Stimulated activated naive CD4-positive, alpha-beta T cell treated with Interleukin-2 at 50 U/mL for 16 hours (primary cell): Measurements from ENCODE around the gene CHMP3.
A peak's percentile ranks its signal among the peaks of the same experiment; 100 is the strongest.
"Not testable (repeated sequence)": the region's sequence is repeated elsewhere in the genome, so short reads cannot be mapped to it uniquely, and the experiment has no call there.

Source experiments
- DNase-seq: peaks from one replicate; lab custom pipeline; 2025; lab: John Stamatoyannopoulos, UW

The CHMP3 gene

GRCh38 chr2:86507600-86507999 is 55.6 kb downstream of the CHMP3 start:
- DNase-seq = no peak

- no peak for DNase-seq
These were observed 62.7 kb downstream of the CHMP3 start for GRCh38 chr2:86500325-86501083.

GRCh38 chr2:86499326-86499725 is 63.9 kb downstream of the CHMP3 start:
- no peak for DNase-seq

DNA sequence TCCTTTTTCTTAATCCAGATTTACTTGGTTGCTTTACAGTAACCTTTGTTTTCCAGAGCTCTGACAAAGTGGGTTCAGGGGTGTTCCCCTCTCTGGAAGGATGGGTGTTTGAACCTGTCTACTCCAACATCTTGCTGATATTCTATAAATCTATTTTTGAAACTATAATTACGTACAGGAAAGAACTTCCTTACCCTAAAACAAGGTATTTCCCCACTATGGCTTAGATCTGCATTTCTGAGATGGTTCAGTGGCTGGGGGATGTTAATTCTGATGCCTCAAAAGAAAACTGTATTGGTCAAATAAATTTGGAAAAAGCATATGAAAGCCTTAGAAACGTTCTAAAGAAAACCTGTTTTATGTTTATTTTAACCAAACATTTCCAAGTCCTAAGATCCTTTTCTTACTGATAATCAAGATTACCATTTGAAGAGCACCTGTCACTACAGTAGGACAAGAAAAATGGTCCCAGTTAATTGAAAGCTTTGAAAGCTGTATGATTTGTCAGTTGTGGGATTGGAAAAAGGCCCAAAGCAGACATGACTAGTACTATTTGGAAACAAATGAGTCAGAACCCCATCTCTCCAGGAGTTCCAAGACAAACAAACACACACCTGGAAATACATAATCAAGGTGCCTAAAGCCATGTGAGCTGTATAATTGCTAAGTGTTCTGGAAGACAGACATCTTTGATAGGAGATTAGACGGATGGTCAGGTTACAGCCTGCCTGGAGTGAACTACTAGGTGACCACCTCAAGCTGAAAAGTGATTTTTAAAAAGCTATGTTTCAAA is 64.6 kb downstream of the CHMP3 start:
- DNase-seq = no peak

DNA sequence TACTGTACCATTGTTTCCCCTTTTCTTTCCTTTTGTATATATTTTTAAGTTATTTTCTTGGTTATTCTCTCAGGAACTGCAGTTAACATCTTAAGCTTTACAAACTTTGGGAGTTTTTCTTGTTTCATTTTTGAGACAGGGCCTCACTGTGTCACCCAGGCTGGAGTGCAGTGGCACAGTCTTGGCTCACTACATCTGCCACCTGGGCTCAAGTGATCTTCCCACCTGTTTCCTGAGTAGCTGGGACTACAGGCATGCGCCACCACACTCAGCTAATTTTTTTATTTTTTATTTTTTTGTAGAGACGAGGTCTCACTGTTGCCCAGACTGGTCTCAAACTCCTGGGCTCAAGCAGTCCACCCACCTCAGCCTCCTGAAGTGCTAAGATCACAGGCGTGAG is 66.9 kb downstream of the CHMP3 start:
- DNase-seq = not testable (repeated sequence)

DNA sequence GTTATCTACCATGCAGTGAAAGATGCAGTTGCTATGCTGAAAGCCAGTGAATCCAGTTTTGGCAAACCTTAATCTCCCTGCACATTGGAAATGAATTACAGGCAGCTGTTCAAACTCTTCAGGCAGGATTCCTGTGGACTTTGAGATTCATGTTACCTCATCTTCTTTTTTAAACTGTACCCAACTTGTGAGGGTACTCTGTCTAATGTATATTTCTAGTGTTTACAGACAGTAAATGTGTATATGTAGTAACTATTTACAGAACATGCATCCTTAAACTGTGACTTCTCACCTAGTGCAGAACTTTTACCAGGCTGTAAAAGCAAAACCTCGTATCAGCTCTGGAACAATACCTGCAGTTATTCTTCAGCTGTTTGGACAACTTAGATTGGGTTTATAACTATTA is 71.2 kb downstream of the CHMP3 start:
- no peak for DNase-seq

- no peak for DNase-seq
These were observed 72.2 kb downstream of the CHMP3 start for GRCh38 chr2:86491088-86491487.

GRCh38 chr2:86490245-86490644 is 73.0 kb downstream of the CHMP3 start:
- DNase-seq = no peak

DNA sequence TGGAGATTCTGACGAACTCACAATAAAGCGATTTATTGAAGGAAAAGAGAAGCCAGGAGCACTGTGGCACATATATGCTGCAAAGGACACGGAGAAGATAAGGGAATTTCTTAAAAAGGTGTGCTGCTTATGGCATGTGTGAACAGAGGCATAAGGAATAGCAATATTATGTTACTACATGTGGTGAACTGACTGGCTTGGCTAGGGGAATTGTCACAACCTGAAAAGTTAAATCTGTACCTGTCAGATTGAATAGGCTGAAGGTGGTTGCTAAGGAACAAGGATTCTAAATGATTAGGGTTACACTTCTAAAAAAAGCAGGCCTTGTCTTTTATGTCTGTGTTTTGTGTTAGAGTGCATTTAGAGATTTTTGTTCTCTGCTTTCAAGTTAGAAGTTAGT is 73.7 kb downstream of the CHMP3 start:
- DNase-seq = no peak

GRCh38 chr2:86488561-86489250 is 74.5 kb downstream of the CHMP3 start:
- DNase-seq = no peak

DNA sequence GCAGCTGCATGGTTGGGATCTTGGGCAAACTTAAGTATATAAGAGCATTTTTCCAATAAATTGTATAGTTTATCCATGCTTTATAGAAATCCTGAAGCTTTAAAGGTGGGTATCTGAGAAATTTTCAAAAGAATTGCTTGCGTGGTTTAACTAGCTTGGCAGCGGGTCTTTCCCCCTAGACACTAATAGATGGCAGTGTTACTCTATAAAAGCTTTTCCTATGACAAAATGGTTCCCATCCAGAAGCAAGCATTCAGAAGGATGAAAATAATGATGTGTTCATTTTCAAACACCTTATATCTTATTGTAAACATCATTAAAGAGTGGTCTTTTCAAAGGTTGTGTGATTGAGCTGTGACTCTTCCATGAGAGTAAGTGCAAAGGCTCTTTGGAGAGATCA is 76.2 kb downstream of the CHMP3 start:
- no peak for DNase-seq

- DNase-seq = no peak
These were observed 77.4 kb downstream of the CHMP3 start for GRCh38 chr2:86485802-86486201.

- DNase-seq = no peak
These were observed 78.1 kb downstream of the CHMP3 start for GRCh38 chr2:86485103-86485502.

DNA sequence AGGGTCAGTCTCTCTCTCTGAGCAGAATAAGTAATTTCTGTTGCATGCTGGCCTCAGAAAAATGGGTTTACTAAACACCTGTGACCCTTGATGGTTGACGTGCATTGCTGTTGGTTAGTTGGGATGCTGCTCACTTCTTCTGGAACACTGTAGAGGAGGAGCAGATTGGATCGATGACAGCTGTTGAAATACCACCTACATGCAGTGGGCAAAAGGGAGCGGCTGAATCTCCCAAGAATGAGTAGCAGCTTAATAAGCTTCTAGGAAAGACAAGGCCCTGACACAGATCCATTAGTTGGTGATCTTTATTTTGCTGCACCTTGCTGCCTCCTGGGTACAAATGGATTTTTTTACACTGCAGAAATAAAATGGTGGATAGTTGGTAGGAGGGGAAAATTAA is 78.9 kb downstream of the CHMP3 start:
- no peak for DNase-seq

DNA sequence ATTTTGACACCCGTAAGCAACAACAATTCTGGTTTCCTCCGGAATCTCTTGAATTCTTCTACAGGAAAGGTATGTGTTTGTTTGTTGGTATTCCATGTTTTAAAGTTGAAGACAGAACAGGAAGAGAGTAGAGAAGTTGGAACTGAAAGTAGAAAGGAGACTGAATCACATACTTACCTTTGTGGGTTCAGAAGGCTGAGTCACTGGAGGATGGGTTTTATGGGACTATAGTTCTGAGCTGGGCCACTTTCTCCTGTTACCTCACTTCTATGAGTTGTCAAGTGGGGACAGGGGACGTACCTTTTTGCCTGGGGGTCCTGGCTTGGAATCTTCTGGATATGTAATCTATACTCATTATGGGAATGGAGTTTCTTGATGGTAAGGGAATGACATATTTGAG is 81.2 kb downstream of the CHMP3 start:
- DNase-seq = no peak

DNA sequence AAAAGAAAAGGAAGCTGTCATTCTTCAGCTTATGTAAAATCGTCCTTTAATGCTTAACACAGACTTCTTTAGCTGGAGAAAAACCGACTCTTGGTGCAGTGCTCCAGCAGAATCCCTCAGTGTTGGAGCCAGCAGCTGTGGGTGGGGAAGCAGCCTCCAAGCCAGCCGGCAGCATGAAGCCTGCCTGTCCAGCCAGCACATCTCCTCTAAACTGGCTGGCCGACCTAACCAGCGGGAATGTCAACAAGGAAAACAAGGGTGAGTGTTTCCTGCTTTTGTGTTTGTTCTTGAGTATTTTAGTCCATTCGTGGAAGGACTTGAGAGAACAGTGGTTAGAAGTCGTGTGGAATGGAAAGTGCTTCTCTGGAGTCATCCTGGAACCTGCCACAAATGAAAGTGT is 83.1 kb downstream of the CHMP3 start:
- DNase-seq = no peak

DNA sequence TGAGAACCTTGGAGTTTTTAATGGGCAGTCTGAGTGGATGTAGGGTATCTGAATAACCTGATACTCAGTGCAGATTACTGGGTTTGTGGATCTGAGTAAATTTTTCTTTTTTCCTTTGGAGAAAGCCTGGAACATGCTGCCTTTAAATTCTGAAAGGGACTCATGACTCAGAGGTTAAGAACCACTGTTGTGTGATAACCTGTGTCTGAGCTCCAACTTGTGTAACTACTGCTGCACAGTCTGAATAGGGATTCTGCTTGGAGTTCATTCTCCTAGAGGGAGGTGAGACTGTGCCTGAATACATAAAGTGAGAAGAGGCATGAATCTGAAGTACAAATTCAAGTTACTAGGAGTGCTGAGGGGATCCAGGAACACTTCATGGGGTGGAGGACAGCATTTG is 85.9 kb downstream of the CHMP3 start:
- DNase-seq = no peak

GRCh38 chr2:86476918-86477317 is 86.3 kb downstream of the CHMP3 start:
- no peak for DNase-seq

GRCh38 chr2:86476092-86476491 is 87.2 kb downstream of the CHMP3 start:
- DNase-seq = no peak

DNA sequence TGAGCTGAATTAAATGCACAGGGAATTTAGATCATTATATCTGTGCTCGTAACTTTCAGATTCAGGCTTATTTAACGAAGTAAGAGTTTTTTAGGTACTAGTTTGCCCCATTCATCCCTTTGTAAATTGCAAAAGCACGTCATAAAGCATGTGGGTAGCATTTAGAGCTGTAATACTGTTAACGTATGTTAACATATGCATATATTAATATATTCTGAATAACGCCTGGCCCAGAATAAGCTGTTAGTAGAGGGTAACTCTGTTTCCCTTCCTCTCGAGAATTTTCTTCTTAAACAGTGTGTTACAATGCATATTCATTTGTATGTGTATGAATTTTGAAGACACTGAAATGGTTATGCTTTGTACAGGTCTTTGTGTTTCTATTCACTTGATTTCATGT is 91.6 kb downstream of the CHMP3 start:
- DNase-seq = no peak

- no peak for DNase-seq
These were observed 92.4 kb downstream of the CHMP3 start for GRCh38 chr2:86470890-86471289.

GRCh38 chr2:86468162-86469033 is 94.8 kb downstream of the CHMP3 start:
- peak; percentile 12 for DNase-seq
